Measurements from ENCODE around the gene SYNJ2. TPM values are rescaled to one million over a fixed set of nuclear protein-coding genes. Genes with fewer than 3 reads are reported as not detected.

The SYNJ2 gene
- total RNA-seq, 1 donor from 2014 or later: 12.3 TPM

- Histone ChIP-seq H3K4me1 (peaks cover 23% of the 10 kb centered on the region), H3K4me3 (peak overlapping the region; percentile 13), H3K27ac (replicated peaks) (peak overlapping the region; percentile 62), H3K9me3 (replicated peaks) (no peaks in the 10 kb centered on the region), H3K36me3 (no peaks in the 10 kb centered on the region), H3K27me3 (ENCODE audit: low read depth) (no peaks in the 10 kb centered on the region)
- intact Hi-C loops (cut with micrococcal nuclease): no loop called here
- TF ChIP-seq CTCF (IDR thresholded peaks at IDR 0.05; ENCODE audit: borderline replicate concordance): no peak
- DNase-seq: peak; percentile 12
These were observed 36.0 kb downstream of the SYNJ2 start for GRCh38 chr6:158017621-158018040.

DNA sequence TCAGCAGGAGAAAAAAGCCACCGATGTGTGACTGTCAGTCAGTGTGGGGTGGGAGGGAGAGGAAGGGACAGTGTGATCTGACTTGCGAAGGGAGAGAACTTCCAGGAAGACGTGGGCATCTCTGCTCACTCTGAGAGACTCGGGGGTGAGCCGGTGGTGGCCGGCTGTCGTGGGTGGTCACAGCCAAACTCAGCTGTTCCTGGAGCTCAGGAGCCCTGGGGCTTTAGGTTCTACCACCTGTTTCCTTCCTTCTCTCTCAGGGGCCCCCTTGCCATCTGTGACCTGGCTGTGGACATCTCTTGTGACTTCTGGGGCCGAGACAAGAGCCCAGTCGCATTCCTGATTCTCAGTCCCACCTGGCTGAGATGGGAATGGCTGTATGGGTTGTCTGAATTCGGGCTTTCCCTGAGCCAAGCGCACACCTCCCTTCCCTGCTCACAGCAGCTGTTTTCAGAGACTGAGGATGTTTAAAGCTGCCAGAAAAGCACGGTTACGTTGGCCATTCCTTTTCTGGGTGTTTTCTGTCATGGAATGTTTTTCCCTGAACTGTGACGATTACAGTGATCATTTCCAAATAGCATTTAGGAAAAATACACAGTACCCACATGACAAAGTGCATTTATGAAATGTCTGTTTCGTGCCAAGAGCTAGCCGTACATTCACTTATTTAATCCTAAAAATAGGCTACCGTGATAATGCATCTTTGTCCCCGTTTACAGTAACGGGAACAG is 36.5 kb downstream of the SYNJ2 start:
- peak overlapping the region; percentile 62 for H3K27ac ChIP-seq (replicated peaks)
- H3K4me3 ChIP-seq: peak overlapping the region; percentile 13
- no peak for TF ChIP-seq CTCF (IDR thresholded peaks at IDR 0.05; ENCODE audit: borderline replicate concordance)
- H3K4me1 ChIP-seq: peaks cover 23% of the 10 kb centered on the region
- intact Hi-C loops (cut with micrococcal nuclease): no loop called here
- peak; percentile 7 for DNase-seq
- no peaks in the 10 kb centered on the region for H3K9me3 ChIP-seq (replicated peaks)
- no peaks in the 10 kb centered on the region for H3K27me3 ChIP-seq (ENCODE audit: low read depth)
- H3K36me3 ChIP-seq: no peaks in the 10 kb centered on the region

- H3K9me3 ChIP-seq (replicated peaks): no peaks in the 10 kb centered on the region
- TF ChIP-seq CTCF (IDR thresholded peaks at IDR 0.05; ENCODE audit: borderline replicate concordance): no peak
- H3K27me3 ChIP-seq (ENCODE audit: low read depth): no peaks in the 10 kb centered on the region
- H3K4me3 ChIP-seq: peak overlapping the region; percentile 13
- DNase-seq: peak; percentile 12
- peaks cover 23% of the 10 kb centered on the region for H3K4me1 ChIP-seq
- intact Hi-C loops (cut with micrococcal nuclease): no loop called here
- H3K36me3 ChIP-seq: no peaks in the 10 kb centered on the region
- H3K27ac ChIP-seq (replicated peaks): peak overlapping the region; percentile 62
These were observed 37.2 kb downstream of the SYNJ2 start for GRCh38 chr6:158018851-158019361.

GRCh38 chr6:158019416-158019815 is 37.8 kb downstream of the SYNJ2 start:
- no peaks in the 10 kb centered on the region for H3K36me3 ChIP-seq
- peak; percentile 8 for DNase-seq
- peaks cover 23% of the 10 kb centered on the region for H3K4me1 ChIP-seq
- no peak for TF ChIP-seq CTCF (IDR thresholded peaks at IDR 0.05; ENCODE audit: borderline replicate concordance)
- H3K27ac ChIP-seq (replicated peaks): peak overlapping the region; percentile 62
- no peaks in the 10 kb centered on the region for H3K9me3 ChIP-seq (replicated peaks)
- H3K27me3 ChIP-seq (ENCODE audit: low read depth): no peaks in the 10 kb centered on the region
- intact Hi-C loops (cut with micrococcal nuclease): no loop called here
- no peak overlapping the region for H3K4me3 ChIP-seq

- Histone ChIP-seq H3K4me1 (peaks cover 23% of the 10 kb centered on the region), H3K27me3 (ENCODE audit: low read depth) (no peaks in the 10 kb centered on the region), H3K27ac (replicated peaks) (no peak overlapping the region), H3K36me3 (no peaks in the 10 kb centered on the region), H3K4me3 (no peak overlapping the region), H3K9me3 (replicated peaks) (no peaks in the 10 kb centered on the region)
- DNase-seq: no peak
- intact Hi-C loops (cut with micrococcal nuclease): no loop called here
- no peak for TF ChIP-seq CTCF (IDR thresholded peaks at IDR 0.05; ENCODE audit: borderline replicate concordance)
These were observed 38.6 kb downstream of the SYNJ2 start for GRCh38 chr6:158020272-158020711.

All from left ventricle myocardium inferior (tissue), 1 donor.